HEK293 (cell line): ENCODE data around the gene STX5.

Experiments
- BCL11B ChIP-seq: fragments of 450-650 bp; formaldehyde crosslinking; IDR thresholded peaks from 2 replicates; pipeline ENCODE4 v1.5.1; 2016; ENCODE audit warnings: low read depth, missing biosample characterization, missing genetic modification characterization
- MEIS1 ChIP-seq: sonication (generic); formaldehyde crosslinking; IDR thresholded peaks from 2 replicates; pipeline ENCODE4 v1.8.1; 2022; ENCODE audit warnings: missing genetic modification reagents, mild to moderate bottlenecking, borderline replicate concordance
- REPIN1 ChIP-seq: fragments of 450-650 bp; formaldehyde crosslinking; IDR thresholded peaks from 2 replicates; pipeline ENCODE4 v1.5.1; 2017; ENCODE audit warnings: missing biosample characterization, missing genetic modification characterization, low read depth
- SCRT1 ChIP-seq: fragments of 450-650 bp; formaldehyde crosslinking; IDR thresholded peaks from 2 replicates; pipeline ENCODE4 v1.5.1; 2016; ENCODE audit warnings: missing biosample characterization, missing genetic modification characterization, borderline replicate concordance
- SETDB1 ChIP-seq: IDR thresholded peaks from one replicate; pipeline ENCODE4 v1.6.1; 2017; ENCODE audit warnings: mild to moderate bottlenecking, low read length, moderate library complexity, mixed read lengths; ENCODE audit not compliant: insufficient read length
- SP2 ChIP-seq: fragments of 450-650 bp; formaldehyde crosslinking; IDR thresholded peaks from 2 replicates; pipeline ENCODE4 v1.5.1; 2016; ENCODE audit warnings: missing biosample characterization, missing genetic modification characterization
- SP3 ChIP-seq: fragments of 450-650 bp; formaldehyde crosslinking; IDR thresholded peaks from 2 replicates; pipeline ENCODE4 v1.5.1; 2016; ENCODE audit warnings: missing biosample characterization, missing genetic modification characterization
- TCF7L2 ChIP-seq: IDR thresholded peaks from 2 replicates; pipeline ENCODE4 v1.6.1; 2011; ENCODE audit warnings: low read depth, mild to moderate bottlenecking, inconsistent platforms, low read length, moderate library complexity, borderline replicate concordance
- WT1 ChIP-seq: fragments of 450-650 bp; formaldehyde crosslinking; IDR thresholded peaks from 2 replicates; pipeline ENCODE4 v1.5.1; 2016; ENCODE audit warnings: missing biosample characterization, missing genetic modification characterization
- ZEB2 ChIP-seq: fragments of 450-650 bp; formaldehyde crosslinking; IDR thresholded peaks from 2 replicates; pipeline ENCODE4 v1.5.1; 2016; ENCODE audit warnings: missing biosample characterization, missing genetic modification characterization
- ZFP3 ChIP-seq: fragments of 450-650 bp; formaldehyde crosslinking; IDR thresholded peaks from 2 replicates; pipeline ENCODE4 v1.5.1; 2016; ENCODE audit warnings: low read depth, missing biosample characterization, missing genetic modification characterization
- ZFP41 ChIP-seq: fragments of 450-650 bp; formaldehyde crosslinking; IDR thresholded peaks from 2 replicates; pipeline ENCODE4 v1.5.1; 2016; ENCODE audit warnings: missing biosample characterization, missing genetic modification characterization, borderline replicate concordance
- ZNF112 ChIP-seq: fragments of 450-650 bp; formaldehyde crosslinking; IDR thresholded peaks from 2 replicates; pipeline ENCODE4 v1.5.0; 2017; ENCODE audit warnings: missing biosample characterization, missing genetic modification characterization
- ZNF121 ChIP-seq: fragments of 450-650 bp; formaldehyde crosslinking; IDR thresholded peaks from 2 replicates; pipeline ENCODE4 v1.5.1; 2016; ENCODE audit warnings: missing biosample characterization, missing genetic modification characterization
- ZNF140 ChIP-seq: fragments of 450-650 bp; formaldehyde crosslinking; IDR thresholded peaks from 2 replicates; pipeline ENCODE4 v1.5.1; 2016; ENCODE audit warnings: missing biosample characterization, missing genetic modification characterization
- ZNF202 ChIP-seq: fragments of 450-650 bp; formaldehyde crosslinking; IDR thresholded peaks from 2 replicates; pipeline ENCODE4 v1.5.1; 2016; ENCODE audit warnings: missing biosample characterization, missing genetic modification characterization, borderline replicate concordance
- ZNF214 ChIP-seq: fragments of 450-650 bp; formaldehyde crosslinking; IDR thresholded peaks from 2 replicates; pipeline ENCODE4 v1.5.1; 2017; ENCODE audit warnings: missing biosample characterization, mild to moderate bottlenecking, missing genetic modification characterization, borderline replicate concordance
- ZNF248 ChIP-seq: fragments of 450-650 bp; formaldehyde crosslinking; IDR thresholded peaks from 2 replicates; pipeline ENCODE4 v1.5.1; 2017; ENCODE audit warnings: missing biosample characterization, missing genetic modification characterization
- ZNF350 ChIP-seq: fragments of 450-650 bp; formaldehyde crosslinking; IDR thresholded peaks from 2 replicates; pipeline ENCODE4 v1.5.0; 2017; ENCODE audit warnings: missing biosample characterization, mild to moderate bottlenecking, missing genetic modification characterization
- ZNF354C ChIP-seq: fragments of 450-650 bp; formaldehyde crosslinking; IDR thresholded peaks from 2 replicates; pipeline ENCODE4 v1.5.1; 2016; ENCODE audit warnings: missing biosample characterization, missing genetic modification characterization, low read depth, borderline replicate concordance
- ZNF530 ChIP-seq: fragments of 450-650 bp; formaldehyde crosslinking; IDR thresholded peaks from 2 replicates; pipeline ENCODE4 v1.5.1; 2016; ENCODE audit warnings: low read depth, missing biosample characterization, missing genetic modification characterization
- ZNF544 ChIP-seq: fragments of 450-650 bp; formaldehyde crosslinking; IDR thresholded peaks from 2 replicates; pipeline ENCODE4 v1.5.0; 2017; ENCODE audit warnings: missing biosample characterization, missing genetic modification characterization
- ZNF548 ChIP-seq: fragments of 450-650 bp; formaldehyde crosslinking; IDR thresholded peaks from 2 replicates; pipeline ENCODE4 v1.5.1; 2016; ENCODE audit warnings: missing biosample characterization, missing genetic modification characterization
- ZNF549 ChIP-seq: fragments of 450-650 bp; IDR thresholded peaks from 2 replicates; pipeline ENCODE4 v1.5.1; 2018; ENCODE audit warnings: missing biosample characterization, missing genetic modification characterization, mild to moderate bottlenecking, inconsistent platforms, moderate library complexity
- ZNF555 ChIP-seq: fragments of 450-650 bp; formaldehyde crosslinking; conservative IDR thresholded peaks from 2 replicates; pipeline ENCODE4 v1.5.1; 2017; ENCODE audit warnings: missing biosample characterization, mild to moderate bottlenecking, missing genetic modification characterization, inconsistent platforms
- ZNF596 ChIP-seq: fragments of 450-650 bp; IDR thresholded peaks from 2 replicates; pipeline ENCODE4 v1.5.0; 2018; ENCODE audit warnings: missing biosample characterization, mild to moderate bottlenecking, missing genetic modification characterization, moderate library complexity
- ZSCAN16 ChIP-seq: fragments of 450-650 bp; formaldehyde crosslinking; IDR thresholded peaks from 2 replicates; pipeline ENCODE4 v1.5.1; 2016; ENCODE audit warnings: missing biosample characterization, missing genetic modification characterization
- TF ChIP-seq, protein P1 (sequence below): fragments of 450-650 bp; formaldehyde crosslinking; IDR thresholded peaks from 2 replicates; pipeline ENCODE4 v1.5.1; 2016; ENCODE audit warnings: missing biosample characterization, missing genetic modification characterization
- TF ChIP-seq, protein P2 (sequence below): fragments of 450-650 bp; formaldehyde crosslinking; IDR thresholded peaks from 2 replicates; pipeline ENCODE4 v1.5.1; 2016; ENCODE audit warnings: missing biosample characterization, missing genetic modification characterization
- TF ChIP-seq, protein P3 (sequence below): fragments of 450-650 bp; formaldehyde crosslinking; IDR thresholded peaks from 2 replicates; pipeline ENCODE4 v1.5.1; 2016; ENCODE audit warnings: missing biosample characterization, missing genetic modification characterization
- TF ChIP-seq, protein P4 (sequence below): fragments of 450-650 bp; formaldehyde crosslinking; IDR thresholded peaks from 2 replicates; pipeline ENCODE4 v1.5.1; 2016; ENCODE audit warnings: missing biosample characterization, missing genetic modification characterization
- TF ChIP-seq, protein P5 (sequence below): fragments of 450-650 bp; IDR thresholded peaks from 2 replicates; pipeline ENCODE4 v1.5.1; 2018; ENCODE audit warnings: missing biosample characterization, missing genetic modification characterization
- TF ChIP-seq, protein P6 (sequence below): fragments of 450-650 bp; formaldehyde crosslinking; IDR thresholded peaks from 2 replicates; pipeline ENCODE4 v1.5.1; 2016; ENCODE audit warnings: missing biosample characterization, missing genetic modification characterization

Gene STX5

DNA sequence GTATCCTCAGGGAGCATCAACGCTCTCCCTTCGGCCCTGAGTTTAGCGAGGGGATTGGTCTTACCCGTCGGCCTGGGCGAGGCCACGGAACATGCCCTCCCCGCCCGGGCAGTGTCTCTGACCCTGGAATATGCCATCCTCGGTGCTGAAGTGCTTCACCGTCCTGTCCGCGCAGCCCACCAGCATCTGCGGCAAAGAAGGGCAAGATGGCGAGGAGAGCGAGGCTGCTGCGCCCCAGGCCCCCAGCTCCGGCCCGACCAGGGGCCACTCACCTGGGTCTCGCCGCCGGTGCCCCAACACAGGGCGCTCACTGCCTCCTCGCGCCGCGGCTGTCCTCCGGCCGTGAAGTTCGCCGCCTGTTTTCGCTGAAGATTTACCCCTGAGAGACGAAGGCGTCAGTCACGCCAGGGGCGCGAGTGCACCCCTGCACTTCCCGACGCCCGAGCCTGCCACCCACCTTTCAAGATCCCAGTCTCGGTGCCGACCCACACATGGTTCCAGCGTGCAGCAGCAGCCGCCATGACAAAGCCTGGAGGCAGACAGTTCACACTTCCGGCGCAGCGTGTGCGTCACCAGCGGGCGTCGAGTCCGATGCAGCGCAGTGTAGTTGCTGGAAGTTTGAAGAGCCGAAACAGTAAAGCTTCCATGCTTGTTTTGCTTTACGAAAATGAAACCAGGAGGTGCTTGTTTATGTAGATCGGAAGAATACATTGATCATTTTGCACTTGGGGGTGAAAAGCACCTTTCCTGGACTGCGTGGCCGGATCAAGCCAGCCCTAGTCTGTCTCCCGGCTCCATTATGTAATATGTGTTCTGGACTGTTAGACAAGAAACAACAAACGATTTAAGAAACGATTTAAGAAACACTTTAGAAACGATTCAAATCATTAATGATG, 7.4 kb upstream of the STX5 start, which contains the start of gene WDR74 (continued):
- TF ChIP-seq ZNF121 (tag by site-specific recombination) (peak; percentile 34; the same call in 1 of the 2 replicates), ZNF354C (tag by site-specific recombination) (no peak), REPIN1 (tag by site-specific recombination) (no peak), SP3 (peak; percentile 30), SP2 (tag by site-specific recombination) (peak; percentile 48), MEIS1 (CRISPR knock-in tag) (no peak), TCF7L2 (no peak; the same call in 1 of the 2 replicates), ZNF549 (tag by site-specific recombination) (no peak), ZFP3 (tag by site-specific recombination) (no peak), WT1 (tag by site-specific recombination) (no peak), ZEB2 (tag by site-specific recombination) (0 out of 2 replicates have a peak, but pooled peaks have one; percentile 25), ZNF140 (tag by site-specific recombination) (no peak), ZNF555 (tag by site-specific recombination) (no peak), ZNF248 (tag by site-specific recombination) (no peak), ZFP41 (no peak), ZNF530 (tag by site-specific recombination) (no peak), ZNF214 (no peak), SCRT1 (no peak), ZNF112 (no peak), ZNF544 (tag by site-specific recombination) (no peak), ZNF202 (no peak), ZNF350 (tag by site-specific recombination) (no peak), ZSCAN16 (tag by site-specific recombination) (no peak), ZNF596 (tag by site-specific recombination) (no peak), SETDB1 (no peak), ZNF548 (no peak), BCL11B (tag by site-specific recombination) (no peak)
- TF ChIP-seq, protein P1, sequence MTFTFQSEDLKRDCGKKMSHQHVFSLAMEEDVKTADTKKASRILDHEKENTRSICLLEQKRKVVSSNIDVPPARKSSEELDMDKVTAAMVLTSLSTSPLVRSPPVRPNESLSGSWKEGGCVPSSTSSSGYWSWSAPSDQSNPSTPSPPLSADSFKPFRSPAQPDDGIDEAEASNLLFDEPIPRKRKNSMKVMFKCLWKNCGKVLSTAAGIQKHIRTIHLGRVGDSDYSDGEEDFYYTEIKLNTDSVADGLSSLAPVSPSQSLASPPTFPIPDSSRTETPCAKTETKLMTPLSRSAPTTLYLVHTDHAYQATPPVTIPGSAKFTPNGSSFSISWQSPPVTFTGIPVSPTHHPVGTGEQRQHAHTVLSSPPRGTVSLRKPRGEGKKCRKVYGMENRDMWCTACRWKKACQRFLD (tag by site-specific recombination): no peak
- TF ChIP-seq, protein P2, sequence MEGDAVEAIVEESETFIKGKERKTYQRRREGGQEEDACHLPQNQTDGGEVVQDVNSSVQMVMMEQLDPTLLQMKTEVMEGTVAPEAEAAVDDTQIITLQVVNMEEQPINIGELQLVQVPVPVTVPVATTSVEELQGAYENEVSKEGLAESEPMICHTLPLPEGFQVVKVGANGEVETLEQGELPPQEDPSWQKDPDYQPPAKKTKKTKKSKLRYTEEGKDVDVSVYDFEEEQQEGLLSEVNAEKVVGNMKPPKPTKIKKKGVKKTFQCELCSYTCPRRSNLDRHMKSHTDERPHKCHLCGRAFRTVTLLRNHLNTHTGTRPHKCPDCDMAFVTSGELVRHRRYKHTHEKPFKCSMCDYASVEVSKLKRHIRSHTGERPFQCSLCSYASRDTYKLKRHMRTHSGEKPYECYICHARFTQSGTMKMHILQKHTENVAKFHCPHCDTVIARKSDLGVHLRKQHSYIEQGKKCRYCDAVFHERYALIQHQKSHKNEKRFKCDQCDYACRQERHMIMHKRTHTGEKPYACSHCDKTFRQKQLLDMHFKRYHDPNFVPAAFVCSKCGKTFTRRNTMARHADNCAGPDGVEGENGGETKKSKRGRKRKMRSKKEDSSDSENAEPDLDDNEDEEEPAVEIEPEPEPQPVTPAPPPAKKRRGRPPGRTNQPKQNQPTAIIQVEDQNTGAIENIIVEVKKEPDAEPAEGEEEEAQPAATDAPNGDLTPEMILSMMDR (tag by site-specific recombination): no peak
- TF ChIP-seq, protein P3, sequence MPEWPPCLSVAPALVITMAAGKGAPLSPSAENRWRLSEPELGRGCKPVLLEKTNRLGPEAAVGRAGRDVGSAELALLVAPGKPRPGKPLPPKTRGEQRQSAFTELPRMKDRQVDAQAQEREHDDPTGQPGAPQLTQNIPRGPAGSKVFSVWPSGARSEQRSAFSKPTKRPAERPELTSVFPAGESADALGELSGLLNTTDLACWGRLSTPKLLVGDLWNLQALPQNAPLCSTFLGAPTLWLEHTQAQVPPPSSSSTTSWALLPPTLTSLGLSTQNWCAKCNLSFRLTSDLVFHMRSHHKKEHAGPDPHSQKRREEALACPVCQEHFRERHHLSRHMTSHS (tag by site-specific recombination): no peak
- TF ChIP-seq, protein P4, sequence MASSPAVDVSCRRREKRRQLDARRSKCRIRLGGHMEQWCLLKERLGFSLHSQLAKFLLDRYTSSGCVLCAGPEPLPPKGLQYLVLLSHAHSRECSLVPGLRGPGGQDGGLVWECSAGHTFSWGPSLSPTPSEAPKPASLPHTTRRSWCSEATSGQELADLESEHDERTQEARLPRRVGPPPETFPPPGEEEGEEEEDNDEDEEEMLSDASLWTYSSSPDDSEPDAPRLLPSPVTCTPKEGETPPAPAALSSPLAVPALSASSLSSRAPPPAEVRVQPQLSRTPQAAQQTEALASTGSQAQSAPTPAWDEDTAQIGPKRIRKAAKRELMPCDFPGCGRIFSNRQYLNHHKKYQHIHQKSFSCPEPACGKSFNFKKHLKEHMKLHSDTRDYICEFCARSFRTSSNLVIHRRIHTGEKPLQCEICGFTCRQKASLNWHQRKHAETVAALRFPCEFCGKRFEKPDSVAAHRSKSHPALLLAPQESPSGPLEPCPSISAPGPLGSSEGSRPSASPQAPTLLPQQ (tag by site-specific recombination): no peak
- TF ChIP-seq, protein P5, sequence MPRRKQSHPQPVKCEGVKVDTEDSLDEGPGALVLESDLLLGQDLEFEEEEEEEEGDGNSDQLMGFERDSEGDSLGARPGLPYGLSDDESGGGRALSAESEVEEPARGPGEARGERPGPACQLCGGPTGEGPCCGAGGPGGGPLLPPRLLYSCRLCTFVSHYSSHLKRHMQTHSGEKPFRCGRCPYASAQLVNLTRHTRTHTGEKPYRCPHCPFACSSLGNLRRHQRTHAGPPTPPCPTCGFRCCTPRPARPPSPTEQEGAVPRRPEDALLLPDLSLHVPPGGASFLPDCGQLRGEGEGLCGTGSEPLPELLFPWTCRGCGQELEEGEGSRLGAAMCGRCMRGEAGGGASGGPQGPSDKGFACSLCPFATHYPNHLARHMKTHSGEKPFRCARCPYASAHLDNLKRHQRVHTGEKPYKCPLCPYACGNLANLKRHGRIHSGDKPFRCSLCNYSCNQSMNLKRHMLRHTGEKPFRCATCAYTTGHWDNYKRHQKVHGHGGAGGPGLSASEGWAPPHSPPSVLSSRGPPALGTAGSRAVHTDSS (tag by site-specific recombination): 0 out of 2 replicates have a peak, but pooled peaks have one; percentile 28
- TF ChIP-seq, protein P6, sequence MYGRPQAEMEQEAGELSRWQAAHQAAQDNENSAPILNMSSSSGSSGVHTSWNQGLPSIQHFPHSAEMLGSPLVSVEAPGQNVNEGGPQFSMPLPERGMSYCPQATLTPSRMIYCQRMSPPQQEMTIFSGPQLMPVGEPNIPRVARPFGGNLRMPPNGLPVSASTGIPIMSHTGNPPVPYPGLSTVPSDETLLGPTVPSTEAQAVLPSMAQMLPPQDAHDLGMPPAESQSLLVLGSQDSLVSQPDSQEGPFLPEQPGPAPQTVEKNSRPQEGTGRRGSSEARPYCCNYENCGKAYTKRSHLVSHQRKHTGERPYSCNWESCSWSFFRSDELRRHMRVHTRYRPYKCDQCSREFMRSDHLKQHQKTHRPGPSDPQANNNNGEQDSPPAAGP (tag by site-specific recombination): no peak
